ENCODE results near the gene VPS37B.

Gene VPS37B

DNA sequence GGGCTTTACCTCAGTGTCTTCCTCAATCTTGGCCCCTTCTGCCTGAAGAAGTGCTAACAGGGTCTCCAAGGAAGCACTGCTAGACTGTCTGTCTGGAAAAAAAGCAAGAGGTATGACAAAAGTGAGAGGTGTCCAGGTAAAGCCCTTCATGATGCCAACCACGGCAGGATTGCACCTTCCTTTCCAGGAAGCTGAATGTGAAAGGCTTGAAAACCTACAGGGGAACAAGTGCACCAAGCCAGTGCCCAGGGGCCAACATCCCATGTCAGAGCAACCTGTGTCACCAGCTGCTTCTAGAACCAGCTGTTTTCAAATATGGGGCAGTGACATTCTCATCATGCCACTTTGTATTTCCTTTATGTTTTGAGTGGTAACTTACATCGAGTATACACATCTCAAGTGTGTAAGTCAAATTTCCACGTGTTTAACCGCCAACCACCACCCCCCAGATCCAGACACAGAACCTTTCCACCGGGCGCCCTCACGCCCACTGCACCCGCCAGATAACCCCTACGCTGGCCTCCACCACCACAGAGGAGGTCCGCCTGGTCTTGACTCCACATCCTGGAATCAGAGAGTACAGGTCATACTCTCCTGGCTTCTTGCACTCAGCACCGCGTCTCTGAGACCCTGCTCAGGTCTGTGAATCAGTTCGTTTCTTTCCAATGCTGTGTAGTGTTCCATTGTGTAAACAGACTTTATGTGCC lies 27.3 kb downstream of the VPS37B start:
- TF ChIP-seq, protein P1, sequence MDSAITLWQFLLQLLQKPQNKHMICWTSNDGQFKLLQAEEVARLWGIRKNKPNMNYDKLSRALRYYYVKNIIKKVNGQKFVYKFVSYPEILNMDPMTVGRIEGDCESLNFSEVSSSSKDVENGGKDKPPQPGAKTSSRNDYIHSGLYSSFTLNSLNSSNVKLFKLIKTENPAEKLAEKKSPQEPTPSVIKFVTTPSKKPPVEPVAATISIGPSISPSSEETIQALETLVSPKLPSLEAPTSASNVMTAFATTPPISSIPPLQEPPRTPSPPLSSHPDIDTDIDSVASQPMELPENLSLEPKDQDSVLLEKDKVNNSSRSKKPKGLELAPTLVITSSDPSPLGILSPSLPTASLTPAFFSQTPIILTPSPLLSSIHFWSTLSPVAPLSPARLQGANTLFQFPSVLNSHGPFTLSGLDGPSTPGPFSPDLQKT (IDR thresholded peaks at IDR 0.05; ENCODE audit: borderline replicate concordance, low read depth, low read length) = no peak
- TF ChIP-seq ZNF785 (tag by site-specific recombination; IDR thresholded peaks at IDR 0.05) = no peak
- TF ChIP-seq ZNF133 (tag by site-specific recombination; IDR thresholded peaks at IDR 0.05) = no peak
- TF ChIP-seq ZNF747 (tag by site-specific recombination; IDR thresholded peaks at IDR 0.05) = no peak
- no peak for TF ChIP-seq ZBTB20 (tag by site-specific recombination; IDR thresholded peaks at IDR 0.05)
- CTCF ChIA-PET = no interaction called here
- H3K36me3 ChIP-seq (ENCODE audit: control insufficient read depth in 2 of 2, insufficient read depth in 1 of 2, low read length in 2 of 2) = peaks cover 0 to 66% of the 10 kb centered on the region in 2 experiments; a peak in 2 of 3 replicates
- H3K27ac ChIP-seq (ENCODE audit: extremely low read depth, low read depth, low read length) = no peak overlapping the region
- H3K4me3 ChIP-seq (ENCODE audit: low read depth, low read length) = no peak overlapping the region
- H3K4me1 ChIP-seq (ENCODE audit: control insufficient read depth, insufficient read depth, low read length) = peaks cover 18% of the 10 kb centered on the region
- POLR2A ChIA-PET = no interaction called here
- H3K9me3 ChIP-seq (ENCODE audit: control insufficient read depth, insufficient read depth, low read depth, low read length) = no peaks in the 10 kb centered on the region

DNA sequence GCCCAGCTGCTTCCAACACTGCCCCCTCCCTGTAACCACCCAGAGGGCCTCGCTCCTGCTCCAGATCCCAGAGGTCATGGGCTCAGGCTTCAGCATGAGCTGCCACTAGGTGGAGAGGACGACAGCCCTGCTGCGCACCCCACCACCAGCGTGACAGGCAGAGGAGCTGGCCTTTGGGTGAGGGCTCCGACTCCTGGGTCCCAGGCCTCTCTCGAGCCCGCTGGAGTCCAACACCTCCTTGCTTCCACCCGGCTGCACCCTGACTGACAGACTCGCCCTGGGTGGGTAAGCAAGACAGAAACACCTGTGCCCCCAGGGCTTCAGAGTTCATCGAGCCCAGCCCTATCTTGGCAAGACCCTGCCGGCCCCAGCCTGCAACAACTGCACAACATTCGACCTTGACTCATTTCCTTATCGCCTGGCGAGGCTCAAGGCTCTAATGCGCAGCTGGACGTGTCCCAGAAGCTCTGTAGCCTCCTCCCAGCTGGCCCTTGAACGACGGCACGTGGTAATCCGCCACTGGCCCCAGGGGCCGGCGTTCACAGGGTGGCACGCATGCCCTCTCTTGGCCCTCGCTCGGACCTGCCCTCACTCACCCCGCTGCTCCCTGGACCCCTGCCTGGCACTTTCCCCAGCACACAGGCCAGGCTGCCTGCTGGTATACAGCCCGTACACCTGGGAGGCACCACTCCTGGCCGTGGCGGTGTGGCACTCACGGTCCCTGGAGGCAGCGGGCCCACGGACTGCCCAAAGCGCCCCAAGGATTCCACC lies 28.0 kb downstream of the VPS37B start:
- peaks cover 16% of the 10 kb centered on the region for H3K4me1 ChIP-seq (ENCODE audit: control insufficient read depth, insufficient read depth, low read length)
- peaks cover 0 to 66% of the 10 kb centered on the region in 2 experiments; a peak in 2 of 3 replicates for H3K36me3 ChIP-seq (ENCODE audit: control insufficient read depth in 2 of 2, insufficient read depth in 1 of 2, low read length in 2 of 2)
- H3K9me3 ChIP-seq (ENCODE audit: control insufficient read depth, insufficient read depth, low read depth, low read length) = no peaks in the 10 kb centered on the region
- TF ChIP-seq, protein P2, sequence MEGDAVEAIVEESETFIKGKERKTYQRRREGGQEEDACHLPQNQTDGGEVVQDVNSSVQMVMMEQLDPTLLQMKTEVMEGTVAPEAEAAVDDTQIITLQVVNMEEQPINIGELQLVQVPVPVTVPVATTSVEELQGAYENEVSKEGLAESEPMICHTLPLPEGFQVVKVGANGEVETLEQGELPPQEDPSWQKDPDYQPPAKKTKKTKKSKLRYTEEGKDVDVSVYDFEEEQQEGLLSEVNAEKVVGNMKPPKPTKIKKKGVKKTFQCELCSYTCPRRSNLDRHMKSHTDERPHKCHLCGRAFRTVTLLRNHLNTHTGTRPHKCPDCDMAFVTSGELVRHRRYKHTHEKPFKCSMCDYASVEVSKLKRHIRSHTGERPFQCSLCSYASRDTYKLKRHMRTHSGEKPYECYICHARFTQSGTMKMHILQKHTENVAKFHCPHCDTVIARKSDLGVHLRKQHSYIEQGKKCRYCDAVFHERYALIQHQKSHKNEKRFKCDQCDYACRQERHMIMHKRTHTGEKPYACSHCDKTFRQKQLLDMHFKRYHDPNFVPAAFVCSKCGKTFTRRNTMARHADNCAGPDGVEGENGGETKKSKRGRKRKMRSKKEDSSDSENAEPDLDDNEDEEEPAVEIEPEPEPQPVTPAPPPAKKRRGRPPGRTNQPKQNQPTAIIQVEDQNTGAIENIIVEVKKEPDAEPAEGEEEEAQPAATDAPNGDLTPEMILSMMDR (tag by site-specific recombination; IDR thresholded peaks at IDR 0.05) = peak; percentile 44; the same call in 1 of the 2 replicates
- TF ChIP-seq ZNF600 (tag by site-specific recombination; IDR thresholded peaks at IDR 0.05) = peak; percentile 67; the same call in 1 of the 2 replicates
- TF ChIP-seq, protein P3, sequence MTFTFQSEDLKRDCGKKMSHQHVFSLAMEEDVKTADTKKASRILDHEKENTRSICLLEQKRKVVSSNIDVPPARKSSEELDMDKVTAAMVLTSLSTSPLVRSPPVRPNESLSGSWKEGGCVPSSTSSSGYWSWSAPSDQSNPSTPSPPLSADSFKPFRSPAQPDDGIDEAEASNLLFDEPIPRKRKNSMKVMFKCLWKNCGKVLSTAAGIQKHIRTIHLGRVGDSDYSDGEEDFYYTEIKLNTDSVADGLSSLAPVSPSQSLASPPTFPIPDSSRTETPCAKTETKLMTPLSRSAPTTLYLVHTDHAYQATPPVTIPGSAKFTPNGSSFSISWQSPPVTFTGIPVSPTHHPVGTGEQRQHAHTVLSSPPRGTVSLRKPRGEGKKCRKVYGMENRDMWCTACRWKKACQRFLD (tag by site-specific recombination; IDR thresholded peaks at IDR 0.05) = no peak
- CTCF ChIA-PET = interaction anchor here (0.6 to 1.0 kb wide), 3 partner anchors 25 to 85 kb away, joined by 3 to 5 read pairs (median 3); no protein-coding TSS in a partner anchor
- no peak overlapping the region for H3K4me3 ChIP-seq (ENCODE audit: low read depth, low read length)
- H3K27ac ChIP-seq (ENCODE audit: extremely low read depth, low read depth, low read length) = no peak overlapping the region
- POLR2A ChIA-PET = no interaction called here

DNA sequence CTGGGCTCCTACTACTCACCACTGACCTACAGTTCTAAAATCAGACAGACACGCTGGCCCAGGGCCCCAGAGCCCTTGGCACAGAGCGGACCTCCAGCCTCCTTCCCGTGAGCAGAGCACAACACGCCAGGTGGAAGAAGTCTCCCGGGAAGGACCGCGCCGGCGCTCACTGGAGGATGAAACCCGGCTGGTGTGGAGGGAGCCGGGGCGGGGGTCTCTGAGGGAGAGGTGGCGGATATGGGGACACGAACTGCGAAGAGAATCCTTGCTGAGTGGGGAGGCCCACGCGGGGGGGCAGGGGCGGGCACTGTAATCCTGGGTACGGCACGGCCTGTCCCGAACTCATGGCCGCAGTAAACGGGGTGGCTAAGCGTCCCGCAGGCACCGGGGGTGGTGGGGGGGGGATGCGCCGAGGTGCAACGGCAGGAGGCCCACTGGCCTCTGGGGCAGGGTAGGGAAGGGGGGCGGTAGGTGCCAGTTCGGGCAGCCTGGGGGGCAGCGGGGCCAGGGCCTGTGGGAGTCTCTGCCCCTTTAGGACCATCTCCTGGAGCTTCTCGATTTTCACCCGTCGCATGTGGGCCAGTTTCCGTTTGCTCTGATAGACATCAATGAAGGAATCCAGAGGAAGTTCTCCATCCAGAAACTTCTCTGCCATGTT lies 28.8 kb downstream of the VPS37B start:
- POLR2A ChIA-PET = no interaction called here
- Histone ChIP-seq H3K9me3 (ENCODE audit: control insufficient read depth, insufficient read depth, low read depth, low read length) (no peaks in the 10 kb centered on the region), H3K27ac (ENCODE audit: extremely low read depth, low read depth, low read length) (no peak overlapping the region), H3K4me3 (ENCODE audit: low read depth, low read length) (no peak overlapping the region), H3K4me1 (ENCODE audit: control insufficient read depth, insufficient read depth, low read length) (peaks cover 8% of the 10 kb centered on the region), H3K36me3 (ENCODE audit: control insufficient read depth in 2 of 2, insufficient read depth in 1 of 2, low read length in 2 of 2) (peaks cover 0 to 66% of the 10 kb centered on the region in 2 experiments; a peak in 2 of 3 replicates)
- CTCF ChIA-PET = interaction anchor here (0.6 to 1.0 kb wide), 2 partner anchors 83 to 86 kb away, joined by 3 to 5 read pairs; no protein-coding TSS in a partner anchor
- TF ChIP-seq ZNF341 (tag by site-specific recombination; IDR thresholded peaks at IDR 0.05; ENCODE audit: low read depth) (no peak), ZNF174 (tag by site-specific recombination; IDR thresholded peaks at IDR 0.05) (no peak), ZNF112 (tag by site-specific recombination; IDR thresholded peaks at IDR 0.05) (no peak), ZNF560 (tag by site-specific recombination; IDR thresholded peaks at IDR 0.05; ENCODE audit: borderline replicate concordance) (no peak), IKZF3 (tag by site-specific recombination; IDR thresholded peaks at IDR 0.05) (no peak), FEZF1 (tag by site-specific recombination; IDR thresholded peaks at IDR 0.05) (no peak), MZF1 (tag by site-specific recombination; IDR thresholded peaks at IDR 0.05; ENCODE audit: borderline replicate concordance) (no peak), ZNF544 (tag by site-specific recombination; IDR thresholded peaks at IDR 0.05) (no peak), TRIM28 (IDR thresholded peaks at IDR 0.05; ENCODE audit: borderline replicate concordance, low read length) (no peak), ZNF629 (tag by site-specific recombination; IDR thresholded peaks at IDR 0.05) (no peak), ZNF146 (tag by site-specific recombination; IDR thresholded peaks at IDR 0.05) (no peak), ZNF610 (tag by site-specific recombination; IDR thresholded peaks at IDR 0.05; ENCODE audit: borderline replicate concordance) (no peak)
- TF ChIP-seq, protein P4, sequence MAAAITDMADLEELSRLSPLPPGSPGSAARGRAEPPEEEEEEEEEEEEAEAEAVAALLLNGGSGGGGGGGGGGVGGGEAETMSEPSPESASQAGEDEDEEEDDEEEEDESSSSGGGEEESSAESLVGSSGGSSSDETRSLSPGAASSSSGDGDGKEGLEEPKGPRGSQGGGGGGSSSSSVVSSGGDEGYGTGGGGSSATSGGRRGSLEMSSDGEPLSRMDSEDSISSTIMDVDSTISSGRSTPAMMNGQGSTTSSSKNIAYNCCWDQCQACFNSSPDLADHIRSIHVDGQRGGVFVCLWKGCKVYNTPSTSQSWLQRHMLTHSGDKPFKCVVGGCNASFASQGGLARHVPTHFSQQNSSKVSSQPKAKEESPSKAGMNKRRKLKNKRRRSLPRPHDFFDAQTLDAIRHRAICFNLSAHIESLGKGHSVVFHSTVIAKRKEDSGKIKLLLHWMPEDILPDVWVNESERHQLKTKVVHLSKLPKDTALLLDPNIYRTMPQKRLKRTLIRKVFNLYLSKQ (tag by site-specific recombination; IDR thresholded peaks at IDR 0.05; ENCODE audit: borderline replicate concordance) = no peak
- TF ChIP-seq, protein P5, sequence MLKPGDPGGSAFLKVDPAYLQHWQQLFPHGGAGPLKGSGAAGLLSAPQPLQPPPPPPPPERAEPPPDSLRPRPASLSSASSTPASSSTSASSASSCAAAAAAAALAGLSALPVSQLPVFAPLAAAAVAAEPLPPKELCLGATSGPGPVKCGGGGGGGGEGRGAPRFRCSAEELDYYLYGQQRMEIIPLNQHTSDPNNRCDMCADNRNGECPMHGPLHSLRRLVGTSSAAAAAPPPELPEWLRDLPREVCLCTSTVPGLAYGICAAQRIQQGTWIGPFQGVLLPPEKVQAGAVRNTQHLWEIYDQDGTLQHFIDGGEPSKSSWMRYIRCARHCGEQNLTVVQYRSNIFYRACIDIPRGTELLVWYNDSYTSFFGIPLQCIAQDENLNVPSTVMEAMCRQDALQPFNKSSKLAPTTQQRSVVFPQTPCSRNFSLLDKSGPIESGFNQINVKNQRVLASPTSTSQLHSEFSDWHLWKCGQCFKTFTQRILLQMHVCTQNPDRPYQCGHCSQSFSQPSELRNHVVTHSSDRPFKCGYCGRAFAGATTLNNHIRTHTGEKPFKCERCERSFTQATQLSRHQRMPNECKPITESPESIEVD (tag by site-specific recombination; IDR thresholded peaks at IDR 0.05) = no peak

Measured in HEK293 (cell line).